ENCODE measurements around the gene FAM174C.

FAM174C gene

DNA sequence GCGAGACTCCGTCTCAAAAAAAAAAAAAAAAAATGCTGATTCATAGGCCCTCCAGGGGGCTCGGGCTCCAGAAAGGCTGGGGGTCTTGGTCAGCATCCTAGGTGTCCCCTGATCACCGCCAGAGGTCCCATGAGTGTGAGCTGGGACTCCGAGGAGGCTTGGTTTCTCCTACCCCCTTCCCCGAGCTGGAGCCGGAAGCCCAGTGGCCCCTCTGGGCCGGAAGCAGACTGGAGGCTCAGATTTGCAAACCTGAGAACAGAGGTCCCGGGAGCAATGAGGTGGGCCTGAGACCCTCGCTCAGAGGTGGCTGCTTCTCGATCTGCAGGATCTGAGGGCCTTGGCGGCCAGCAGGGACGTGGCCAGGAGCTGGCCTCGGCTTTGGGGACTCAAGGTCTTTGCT, 51.8 kb downstream of the FAM174C start:
- no peak for DNase-seq
